22Rv1 (cell line): ENCODE data around the gene SLU7.

Experiments used
- H3K27ac ChIP-seq: fragments of 450-650 bp; 2 replicates; pipeline ENCODE4 v1.5.1; 2017
- CTCF ChIP-seq: fragments of 450-650 bp; IDR thresholded peaks from 2 replicates; pipeline ENCODE4 v1.5.1; 2017; ENCODE audit warnings: mild to moderate bottlenecking
- ZFX ChIP-seq: fragments of 450-650 bp; IDR thresholded peaks from 2 replicates; pipeline ENCODE4 v1.6.1; 2017; ENCODE audit warnings: antibody characterized with exemption, borderline replicate concordance

Gene SLU7

GRCh38 chr5:160357861-160358411 is 60.9 kb downstream of the SLU7 start:
- TF ChIP-seq CTCF, result no peak
- TF ChIP-seq ZFX, result no peak
- H3K27ac ChIP-seq, result no peak overlapping the region

GRCh38 chr5:160357394-160357793 is 61.5 kb downstream of the SLU7 start:
- H3K27ac ChIP-seq, result no peak overlapping the region
- no peak for TF ChIP-seq ZFX

GRCh38 chr5:160356550-160357347 is 62.1 kb downstream of the SLU7 start:
- H3K27ac ChIP-seq, result no peak overlapping the region
- TF ChIP-seq CTCF (no peak), ZFX (no peak)

- no peak overlapping the region for H3K27ac ChIP-seq
- TF ChIP-seq CTCF (no peak), ZFX (no peak)
Measured at GRCh38 chr5:160354666-160355065, 64.2 kb downstream of the SLU7 start.

- TF ChIP-seq CTCF (no peak), ZFX (no peak)
- no peak overlapping the region for H3K27ac ChIP-seq
Measured at GRCh38 chr5:160353379-160353778, 65.5 kb downstream of the SLU7 start.

GRCh38 chr5:160352308-160352707 is 66.6 kb downstream of the SLU7 start:
- TF ChIP-seq ZFX (no peak), CTCF (no peak)
- H3K27ac ChIP-seq, result no peak overlapping the region
